Dendritic cell treated with granulocyte-macrophage colony-stimulating factor and Interleukin-4, amounts not matched to agents 40 ng/mL and 50 ng/mL, for 4 days (primary cell): ENCODE measurements around the gene TFAP2E.

Experiments
- H3K27ac Mint-ChIP-seq: one replicate; pipeline ENCODE4 v1.8.0; 2022; ENCODE audit warnings: mild to moderate bottlenecking, mixed read lengths
- H3K27me3 Mint-ChIP-seq: one replicate; pipeline ENCODE4 v1.8.0; 2022; ENCODE audit warnings: mild to moderate bottlenecking, mixed read lengths
- H3K36me3 Mint-ChIP-seq: one replicate; pipeline ENCODE4 v1.8.0; 2022; ENCODE audit warnings: low read depth, mixed read lengths
- H3K4me1 Mint-ChIP-seq: one replicate; pipeline ENCODE4 v1.8.0; 2022; ENCODE audit warnings: low read depth, mixed read lengths
- H3K4me3 Mint-ChIP-seq: one replicate; pipeline ENCODE4 v1.8.0; 2022; ENCODE audit warnings: mild to moderate bottlenecking, moderate library complexity, mixed read lengths
- H3K9me3 Mint-ChIP-seq: one replicate; pipeline ENCODE4 v1.8.0; 2022; ENCODE audit warnings: mixed read lengths
- intact Hi-C: fragments of 100-400 bp; cut with micrococcal nuclease; formaldehyde crosslinking; loops from one replicate; pipeline ENCODE4 v1.15.0; 2022

Gene TFAP2E

GRCh38 chr1:35561297-35561971, 11.7 kb upstream of the TFAP2E start:
- H3K9me3 Mint-ChIP-seq, result no peaks in the 10 kb centered on the region
- H3K36me3 Mint-ChIP-seq, result peaks cover 52% of the 10 kb centered on the region
- no peak overlapping the region for H3K4me3 Mint-ChIP-seq
- no peaks in the 10 kb centered on the region for H3K27me3 Mint-ChIP-seq
- H3K27ac Mint-ChIP-seq, result no peak overlapping the region
- intact Hi-C loops, result no loop called here
- H3K4me1 Mint-ChIP-seq, result peaks cover 47% of the 10 kb centered on the region

- no peaks in the 10 kb centered on the region for H3K9me3 Mint-ChIP-seq
- H3K27me3 Mint-ChIP-seq, result no peaks in the 10 kb centered on the region
- H3K4me3 Mint-ChIP-seq, result no peak overlapping the region
- intact Hi-C loops, result no loop called here
- peaks cover 56% of the 10 kb centered on the region for H3K36me3 Mint-ChIP-seq
- peaks cover 43% of the 10 kb centered on the region for H3K4me1 Mint-ChIP-seq
- no peak overlapping the region for H3K27ac Mint-ChIP-seq
Measured at GRCh38 chr1:35561972-35562680, 11.0 kb upstream of the TFAP2E start.

- Mint-ChIP-seq H3K4me3 (no peak overlapping the region), H3K27ac (no peak overlapping the region), H3K27me3 (no peaks in the 10 kb centered on the region), H3K9me3 (no peaks in the 10 kb centered on the region), H3K4me1 (peaks cover 39% of the 10 kb centered on the region), H3K36me3 (peaks cover 47% of the 10 kb centered on the region)
- intact Hi-C loops, result no loop called here
Measured at GRCh38 chr1:35563166-35563565, 9.9 kb upstream of the TFAP2E start.

DNA sequence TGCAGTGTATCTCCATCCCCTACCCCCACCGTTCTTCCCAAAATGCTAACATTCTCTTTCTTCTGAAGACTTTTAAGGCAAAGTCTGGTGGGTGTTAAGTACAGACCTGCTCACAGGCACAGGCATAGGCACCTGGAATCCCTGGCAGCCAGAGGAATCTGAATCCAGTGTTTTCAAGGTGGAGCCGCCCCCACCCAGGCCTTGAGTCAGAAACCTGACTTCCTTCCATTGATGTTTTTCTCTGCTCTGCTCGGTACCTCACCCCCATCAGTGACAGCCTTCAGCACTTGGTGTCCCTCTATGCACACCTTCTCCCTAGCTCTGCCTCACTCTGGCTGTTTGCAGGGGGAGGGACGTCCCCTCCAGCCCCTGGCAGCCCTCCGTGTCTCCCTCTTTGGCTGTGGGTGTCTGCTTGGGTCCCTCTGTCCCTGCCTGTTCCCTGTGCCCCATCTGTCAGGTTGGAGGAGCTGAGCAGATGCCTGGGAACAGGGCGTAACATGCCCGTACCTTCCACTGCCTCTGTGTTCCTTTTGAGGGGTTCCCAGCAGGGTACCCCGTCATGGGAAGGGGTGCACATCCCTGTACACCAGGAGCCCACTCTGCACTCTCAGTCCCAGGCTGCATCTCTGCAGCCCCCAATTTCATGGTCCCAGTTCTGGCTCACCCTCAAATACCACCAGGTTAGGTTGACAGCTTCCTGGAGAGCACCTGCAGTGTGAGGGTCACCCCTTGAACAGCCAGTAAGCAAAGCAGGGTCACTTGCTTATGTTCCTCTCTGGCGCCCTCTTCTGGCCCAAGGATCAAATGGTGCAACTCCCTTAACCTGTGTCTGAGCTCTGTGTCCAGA, 8.9 kb upstream of the TFAP2E start:
- no peaks in the 10 kb centered on the region for H3K27me3 Mint-ChIP-seq
- H3K9me3 Mint-ChIP-seq, result no peaks in the 10 kb centered on the region
- H3K4me3 Mint-ChIP-seq, result no peak overlapping the region
- peaks cover 46% of the 10 kb centered on the region for H3K36me3 Mint-ChIP-seq
- intact Hi-C loops, result loop anchor here (2.0 kb wide), 1 partner anchor 113 kb away; no protein-coding TSS in a partner anchor
- H3K4me1 Mint-ChIP-seq, result peaks cover 40% of the 10 kb centered on the region
- no peak overlapping the region for H3K27ac Mint-ChIP-seq

GRCh38 chr1:35564884-35565741, 8.0 kb upstream of the TFAP2E start:
- Mint-ChIP-seq H3K36me3 (peaks cover 46% of the 10 kb centered on the region), H3K27ac (no peak overlapping the region), H3K27me3 (no peaks in the 10 kb centered on the region), H3K4me1 (peaks cover 35% of the 10 kb centered on the region), H3K4me3 (no peak overlapping the region), H3K9me3 (no peaks in the 10 kb centered on the region)
- intact Hi-C loops, result loop anchor here (2.0 kb wide), 1 partner anchor 114 kb away; no protein-coding TSS in a partner anchor

DNA sequence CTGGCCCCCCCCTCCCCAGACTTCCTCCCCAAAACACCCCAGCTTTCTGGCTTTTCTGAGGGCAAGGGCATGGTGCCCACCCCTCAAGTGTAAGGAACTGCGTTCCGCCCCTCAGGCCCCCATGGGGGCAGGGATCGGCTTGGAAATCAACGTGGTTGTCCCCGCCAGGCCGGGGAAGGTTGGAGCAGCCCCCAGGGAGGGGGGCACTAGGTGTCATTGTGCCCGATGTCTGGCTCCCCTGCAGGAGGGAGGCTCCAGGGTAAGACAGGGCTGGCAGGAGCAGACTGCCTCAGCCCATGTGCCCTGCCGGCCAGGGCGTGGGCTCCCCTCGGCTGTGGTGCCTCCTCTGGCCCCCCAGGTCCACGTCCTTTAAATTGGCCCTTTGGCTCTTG, 7.4 kb upstream of the TFAP2E start:
- H3K4me1 Mint-ChIP-seq, result peaks cover 29% of the 10 kb centered on the region
- no peaks in the 10 kb centered on the region for H3K9me3 Mint-ChIP-seq
- no peak overlapping the region for H3K4me3 Mint-ChIP-seq
- intact Hi-C loops, result loop anchor here (2.0 kb wide), 1 partner anchor 115 kb away; no protein-coding TSS in a partner anchor
- no peak overlapping the region for H3K27ac Mint-ChIP-seq
- peaks cover 42% of the 10 kb centered on the region for H3K36me3 Mint-ChIP-seq
- H3K27me3 Mint-ChIP-seq, result no peaks in the 10 kb centered on the region

GRCh38 chr1:35567947-35568558, 5.1 kb upstream of the TFAP2E start:
- Mint-ChIP-seq H3K9me3 (no peaks in the 10 kb centered on the region), H3K27ac (no peak overlapping the region), H3K27me3 (peaks cover 20% of the 10 kb centered on the region), H3K4me1 (peaks cover 18% of the 10 kb centered on the region), H3K36me3 (peaks cover 20% of the 10 kb centered on the region), H3K4me3 (no peak overlapping the region)
- intact Hi-C loops, result loop anchor here (2.0 kb wide), 1 partner anchor 205 kb away; no protein-coding TSS in a partner anchor

GRCh38 chr1:35568975-35569395, 4.1 kb upstream of the TFAP2E start:
- peaks cover 18% of the 10 kb centered on the region for H3K4me1 Mint-ChIP-seq
- no peak overlapping the region for H3K4me3 Mint-ChIP-seq
- H3K27ac Mint-ChIP-seq, result no peak overlapping the region
- H3K9me3 Mint-ChIP-seq, result no peaks in the 10 kb centered on the region
- peaks cover 29% of the 10 kb centered on the region for H3K27me3 Mint-ChIP-seq
- peaks cover 16% of the 10 kb centered on the region for H3K36me3 Mint-ChIP-seq
- intact Hi-C loops, result loop anchor here (1.0 to 2.0 kb wide), 2 partner anchors 158 to 204 kb away; no protein-coding TSS in a partner anchor

DNA sequence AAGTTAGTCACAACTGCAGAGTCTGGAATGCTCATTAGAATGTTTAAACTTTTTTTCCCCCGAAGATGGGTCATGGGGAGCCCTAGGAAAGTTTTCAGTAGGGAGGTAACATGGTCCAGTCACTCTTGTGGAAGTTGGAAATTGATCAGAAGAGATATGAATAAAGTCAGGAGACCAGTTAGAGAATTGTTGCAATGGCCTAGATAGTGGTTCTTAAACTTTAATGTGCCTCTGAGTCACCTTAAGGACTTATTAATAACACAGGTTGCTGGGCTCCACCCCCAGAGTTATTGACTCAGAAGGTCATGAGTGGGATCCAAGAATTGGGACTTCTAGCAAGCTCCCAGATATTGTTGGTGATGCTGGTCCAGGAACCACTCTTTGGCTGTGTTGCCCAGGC, 3.2 kb upstream of the TFAP2E start:
- intact Hi-C loops, result loop anchor here (1.0 to 2.0 kb wide), 2 partner anchors 157 to 203 kb away; no protein-coding TSS in a partner anchor
- Mint-ChIP-seq H3K27ac (no peak overlapping the region), H3K27me3 (peaks cover 33% of the 10 kb centered on the region), H3K9me3 (no peaks in the 10 kb centered on the region), H3K4me3 (no peak overlapping the region), H3K4me1 (peaks cover 17% of the 10 kb centered on the region), H3K36me3 (peaks cover 10% of the 10 kb centered on the region)

DNA sequence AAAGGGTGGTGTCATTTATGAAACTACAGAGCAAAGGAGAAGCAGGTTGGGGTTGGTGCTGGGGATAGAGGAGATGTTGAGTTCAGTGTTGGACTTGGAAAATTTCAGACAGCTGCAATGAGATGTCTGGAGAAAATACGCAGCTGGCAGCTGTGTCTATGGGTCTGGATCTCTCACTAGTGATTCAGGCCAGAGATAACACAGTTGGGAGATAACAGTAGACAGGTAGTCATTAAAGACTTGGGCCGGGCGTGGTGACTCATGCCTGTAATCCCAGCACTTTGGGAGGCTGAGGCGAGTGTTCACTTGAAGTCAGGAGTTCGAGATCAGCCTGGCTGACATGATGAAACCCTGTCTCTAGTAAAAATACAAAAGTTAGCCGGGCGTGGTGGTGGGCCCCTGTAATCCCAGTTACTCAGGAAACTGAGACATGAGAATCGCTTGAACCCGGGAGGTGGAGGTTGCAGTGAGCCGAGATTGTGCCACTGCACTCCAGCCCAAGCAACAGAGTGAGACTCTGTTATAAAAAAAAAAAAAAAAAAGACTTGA, 2.5 kb upstream of the TFAP2E start:
- no peak overlapping the region for H3K27ac Mint-ChIP-seq
- no peak overlapping the region for H3K4me3 Mint-ChIP-seq
- peaks cover 24% of the 10 kb centered on the region for H3K4me1 Mint-ChIP-seq
- peaks cover 33% of the 10 kb centered on the region for H3K27me3 Mint-ChIP-seq
- peaks cover 10% of the 10 kb centered on the region for H3K36me3 Mint-ChIP-seq
- no peaks in the 10 kb centered on the region for H3K9me3 Mint-ChIP-seq
- intact Hi-C loops, result no loop called here

GRCh38 chr1:35571263-35571662, 1.9 kb upstream of the TFAP2E start:
- Mint-ChIP-seq H3K36me3 (peaks cover 10% of the 10 kb centered on the region), H3K27ac (no peak overlapping the region), H3K4me3 (no peak overlapping the region), H3K4me1 (peaks cover 30% of the 10 kb centered on the region), H3K9me3 (no peaks in the 10 kb centered on the region), H3K27me3 (peaks cover 34% of the 10 kb centered on the region)
- intact Hi-C loops, result no loop called here

- Mint-ChIP-seq H3K27me3 (peaks cover 39% of the 10 kb centered on the region), H3K4me1 (peaks cover 37% of the 10 kb centered on the region), H3K9me3 (no peaks in the 10 kb centered on the region), H3K4me3 (no peak overlapping the region), H3K36me3 (peaks cover under 1% of the 10 kb centered on the region), H3K27ac (no peak overlapping the region)
- intact Hi-C loops, result no loop called here
Measured at GRCh38 chr1:35572296-35572695, 818 bp upstream of the TFAP2E start.
